T-helper 2 cell treated with Interferon-gamma antibody and Interleukin-4, amounts not matched to agents 100 ng/mL and 5 ng/mL, for 36 hours (primary cell): Measurements from ENCODE around the gene NELFB. TPM values are rescaled to one million over a fixed set of nuclear protein-coding genes. Genes with fewer than 3 reads are reported as not detected.

Source experiments
- intact Hi-C: fragments of 100-400 bp; cut with micrococcal nuclease; formaldehyde crosslinking; loops from one replicate; pipeline ENCODE4 v1.15.1; 2023
- total RNA-seq: library from RNA; stranded (reverse); gene quantifications from 2 replicates; pipeline ENCODE4 v1.2.3, GENCODE V29; 2022

The NELFB gene
- total RNA-seq, 1 donor from 2014 or later, result 67.2 TPM

DNA sequence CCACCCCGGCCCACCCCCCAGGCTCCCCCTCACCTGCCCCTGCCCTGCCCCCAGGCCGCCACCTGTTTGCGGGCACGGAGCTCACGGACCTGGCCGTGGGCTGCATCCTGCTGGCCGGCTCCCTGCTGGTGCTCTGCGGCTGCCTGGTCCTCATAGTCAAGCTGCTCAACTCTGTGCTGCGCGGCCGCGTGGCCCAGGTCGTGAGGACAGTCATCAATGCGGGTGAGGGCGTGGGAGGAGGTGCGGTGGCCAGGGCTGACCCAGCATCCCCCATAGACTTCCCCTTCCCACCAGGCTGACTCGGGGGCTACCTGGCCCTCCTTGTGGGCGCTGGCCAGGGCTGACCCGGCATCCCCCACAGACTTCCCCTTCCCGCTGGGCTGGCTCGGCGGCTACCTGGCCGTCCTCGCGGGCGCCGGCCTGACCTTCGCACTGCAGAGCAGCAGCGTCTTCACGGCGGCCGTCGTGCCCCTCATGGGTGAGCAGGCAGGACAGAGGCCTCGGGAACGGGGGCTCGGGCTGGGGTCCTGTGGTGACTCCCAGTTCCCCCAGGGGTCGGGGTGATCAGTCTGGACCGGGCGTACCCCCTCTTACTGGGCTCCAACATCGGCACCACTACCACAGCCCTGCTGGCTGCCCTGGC lies 21.0 kb upstream of the NELFB start:
- intact Hi-C loops, result no loop called here

DNA sequence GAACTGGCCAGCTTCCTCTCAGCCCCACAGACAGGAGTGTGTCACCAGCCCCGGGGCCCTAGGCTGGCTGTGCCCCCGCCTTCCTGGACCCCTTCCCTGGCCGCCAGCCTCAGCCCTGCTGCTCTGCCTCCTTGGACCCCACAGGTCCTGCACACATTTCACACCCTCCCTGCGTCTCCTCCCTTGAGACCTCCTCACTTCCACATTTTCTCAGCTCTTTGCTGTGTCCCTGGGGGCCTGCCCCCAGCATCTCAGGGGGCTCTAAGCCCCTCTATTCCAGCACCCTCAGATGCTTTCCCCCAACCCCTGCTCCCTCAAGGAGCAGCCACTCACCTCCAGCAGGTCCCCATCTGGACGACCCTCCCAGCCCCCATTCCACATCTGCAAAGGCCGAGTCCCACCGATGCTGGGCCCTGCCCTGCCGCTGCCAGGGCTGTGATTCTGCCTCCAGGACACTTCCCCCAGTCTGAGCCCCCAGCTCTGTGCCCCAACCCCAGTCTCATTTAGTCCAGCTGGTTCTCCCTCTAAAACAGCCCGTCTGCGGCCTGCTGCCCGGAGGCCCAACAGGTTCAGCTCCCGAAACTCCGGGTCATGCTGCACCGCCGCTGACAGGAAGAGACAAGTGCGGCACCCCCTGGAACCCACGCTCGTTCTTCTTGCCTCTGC lies 20.2 kb upstream of the NELFB start:
- intact Hi-C loops, result no loop called here

DNA sequence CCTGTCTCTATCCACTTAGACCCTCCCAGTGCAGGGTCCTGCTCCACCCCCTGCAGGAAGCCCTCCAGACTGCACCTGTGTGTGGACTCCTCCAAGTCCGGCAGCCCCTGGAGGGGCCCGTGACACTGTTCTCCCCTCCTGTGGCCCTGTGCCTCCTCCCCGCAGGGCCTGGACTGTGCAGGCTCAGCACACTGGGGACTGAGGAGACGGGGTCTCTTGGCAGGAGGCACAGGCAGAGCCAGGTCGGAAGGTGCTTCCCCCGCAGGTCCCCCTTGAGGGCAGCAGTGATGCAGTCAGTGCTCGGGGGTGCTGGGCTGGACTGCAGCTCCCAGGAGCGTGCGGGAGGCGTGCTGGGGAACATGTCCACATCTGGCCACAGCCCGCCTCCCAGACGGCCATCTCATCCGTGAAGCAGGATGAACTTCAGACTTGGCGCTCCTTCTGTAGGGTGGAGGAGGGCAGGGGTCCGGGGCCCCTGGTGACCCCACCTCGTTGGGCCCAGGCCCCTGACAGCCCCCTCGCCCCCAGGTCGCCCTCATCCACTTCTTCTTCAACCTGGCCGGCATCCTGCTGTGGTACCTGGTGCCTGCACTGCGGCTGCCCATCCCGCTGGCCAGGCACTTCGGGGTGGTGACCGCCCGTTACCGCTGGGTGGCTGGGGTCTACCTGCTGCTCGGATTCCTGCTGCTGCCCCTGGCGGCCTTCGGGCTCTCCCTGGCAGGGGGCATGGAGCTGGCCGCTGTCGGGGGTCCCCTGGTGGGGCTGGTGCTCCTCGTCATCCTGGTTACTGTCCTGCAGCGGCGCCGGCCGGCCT lies 19.5 kb upstream of the NELFB start:
- intact Hi-C loops, result loop anchor here (1.0 kb wide), 1 partner anchor 117 kb away; no protein-coding TSS in a partner anchor

DNA sequence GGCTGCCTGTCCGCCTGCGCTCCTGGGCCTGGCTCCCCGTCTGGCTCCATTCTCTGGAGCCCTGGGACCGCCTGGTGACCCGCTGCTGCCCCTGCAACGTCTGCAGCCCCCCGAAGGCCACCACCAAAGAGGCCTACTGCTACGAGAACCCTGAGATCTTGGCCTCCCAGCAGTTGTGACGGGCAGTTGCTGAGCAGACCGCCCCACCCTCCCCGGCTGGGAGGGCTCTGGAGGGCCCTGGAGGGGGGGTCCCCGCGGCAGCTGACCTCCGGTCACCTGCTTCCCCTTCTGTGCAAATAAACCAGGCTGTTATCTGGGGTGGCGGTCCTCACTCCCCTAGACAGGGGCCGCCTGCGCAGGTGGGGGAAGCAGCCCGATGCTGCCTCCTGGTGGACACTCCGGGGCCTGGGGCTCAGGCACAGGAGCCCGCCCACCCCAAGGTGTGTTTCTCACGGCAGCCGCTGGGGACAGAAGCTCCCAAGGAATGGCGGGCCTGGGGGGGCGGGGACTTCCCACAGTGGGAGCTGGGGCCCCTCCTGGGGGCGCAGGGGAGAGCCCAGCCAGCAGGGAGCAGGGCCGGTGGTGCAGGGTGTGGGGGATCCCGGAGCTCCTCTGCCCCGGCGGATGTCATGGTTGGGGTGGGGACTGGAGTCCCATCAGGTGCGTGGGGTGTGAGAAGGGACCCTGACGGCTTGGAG lies 18.7 kb upstream of the NELFB start:
- intact Hi-C loops, result loop anchor here (1.0 kb wide), 1 partner anchor 118 kb away; no protein-coding TSS in a partner anchor

DNA sequence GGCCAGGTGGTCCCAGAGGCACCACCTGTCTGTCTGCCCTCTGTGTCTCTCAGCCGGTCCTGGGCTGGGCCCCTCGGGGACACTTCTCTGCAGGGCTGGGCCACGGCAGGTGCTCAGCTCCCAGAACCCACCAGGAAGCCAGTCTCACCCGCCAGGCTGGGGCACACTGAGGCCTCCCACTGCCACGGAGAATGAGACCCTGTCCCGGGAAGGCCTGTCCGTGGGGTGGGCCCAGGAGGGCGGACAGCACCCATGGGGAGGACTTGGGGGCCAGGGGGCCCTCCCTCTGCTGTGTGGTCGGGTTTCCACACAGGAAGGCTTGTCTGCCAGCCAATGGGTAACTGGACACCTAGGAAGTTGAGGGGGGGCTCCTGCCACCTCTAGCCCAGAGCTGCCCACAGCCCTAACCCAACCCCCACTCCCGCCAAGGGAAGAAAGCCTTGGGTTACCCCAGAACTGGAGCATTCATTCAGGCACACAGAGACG lies 18.1 kb upstream of the NELFB start:
- intact Hi-C loops, result loop anchor here (1.0 kb wide), 1 partner anchor 119 kb away; no protein-coding TSS in a partner anchor

DNA sequence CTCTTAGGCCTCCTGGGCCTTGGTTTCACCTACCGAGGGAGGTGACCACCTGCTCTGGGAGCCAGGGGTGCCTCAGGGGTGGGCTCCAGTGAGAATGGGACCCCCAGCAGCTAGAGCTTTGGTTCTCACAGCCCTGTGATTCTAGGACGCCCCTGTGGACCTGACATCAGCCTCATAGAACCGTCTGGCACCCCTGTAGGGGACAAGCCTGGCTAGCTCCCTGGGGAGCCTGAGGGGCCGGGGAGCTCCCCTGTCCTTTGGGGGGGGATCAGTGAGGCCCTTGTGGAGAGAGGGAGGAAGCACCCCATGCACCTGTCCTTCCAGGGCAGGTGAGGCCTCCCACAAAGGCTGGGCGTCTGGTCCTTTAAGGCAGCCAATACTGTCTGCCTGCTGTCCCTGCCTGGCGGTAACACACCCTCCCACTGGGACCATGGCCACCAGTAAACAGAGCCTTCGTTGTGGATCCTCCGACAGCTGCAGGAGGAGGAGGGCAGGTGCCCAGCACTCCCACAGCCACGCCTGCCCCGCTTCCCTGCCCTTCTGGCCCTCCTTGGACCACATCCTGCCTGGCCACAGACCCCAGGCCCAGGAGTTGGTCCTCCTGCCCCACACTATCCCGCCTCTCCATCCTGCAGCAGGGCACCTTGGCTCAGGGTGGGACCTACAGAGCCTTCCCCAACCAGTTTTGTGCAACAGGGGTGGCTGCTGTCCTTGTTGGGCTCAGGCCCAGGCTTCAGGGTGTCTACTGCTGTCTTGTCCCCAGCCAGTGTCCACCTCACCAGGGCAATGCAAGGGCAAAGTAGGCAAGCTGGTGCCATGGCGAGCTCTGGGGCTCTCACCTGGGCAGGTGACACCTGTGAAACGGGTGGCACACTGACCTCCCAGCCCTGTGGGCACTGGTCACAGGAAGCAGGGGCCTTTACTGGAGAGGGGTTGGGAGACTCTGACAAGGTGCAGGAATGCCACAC lies 17.1 kb upstream of the NELFB start:
- intact Hi-C loops, result no loop called here

DNA sequence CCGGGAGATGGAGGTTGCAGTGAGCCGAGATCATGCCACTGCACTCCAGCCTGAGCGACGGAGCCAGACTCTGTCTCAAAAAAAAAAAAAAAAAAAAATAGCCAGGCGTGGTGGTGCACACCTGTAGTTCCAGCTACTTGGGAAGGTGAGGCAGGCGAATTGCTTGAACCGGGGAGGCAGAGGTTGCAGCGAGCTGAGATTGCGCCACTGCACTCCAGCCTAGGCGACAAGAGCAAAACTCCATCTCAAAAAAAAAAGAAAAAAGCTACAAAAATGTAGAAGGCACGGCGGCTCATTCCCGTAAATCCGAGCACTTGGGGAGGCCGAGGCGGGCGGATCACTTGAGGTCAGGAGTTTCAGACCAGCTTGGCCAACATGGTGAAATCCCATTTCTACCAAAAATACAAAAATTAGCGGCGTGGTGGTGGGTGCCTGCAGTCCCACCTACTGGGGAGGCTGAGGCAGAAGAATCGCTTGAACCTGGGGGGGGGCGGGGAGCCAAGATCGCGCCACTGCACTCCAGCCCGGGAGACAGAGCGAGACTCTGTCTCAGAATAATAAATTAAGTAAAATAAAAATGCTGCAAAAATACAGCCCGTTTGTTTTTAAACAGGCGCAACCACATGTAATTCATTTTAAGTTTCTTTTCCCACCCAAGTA lies 15.5 kb upstream of the NELFB start:
- intact Hi-C loops, result loop anchor here (2.0 to 5.0 kb wide), 3 partner anchors 32 to 447 kb away; partner anchors contain the start of genes ANAPC2, NDOR1, SSNA1 and TMEM141

DNA sequence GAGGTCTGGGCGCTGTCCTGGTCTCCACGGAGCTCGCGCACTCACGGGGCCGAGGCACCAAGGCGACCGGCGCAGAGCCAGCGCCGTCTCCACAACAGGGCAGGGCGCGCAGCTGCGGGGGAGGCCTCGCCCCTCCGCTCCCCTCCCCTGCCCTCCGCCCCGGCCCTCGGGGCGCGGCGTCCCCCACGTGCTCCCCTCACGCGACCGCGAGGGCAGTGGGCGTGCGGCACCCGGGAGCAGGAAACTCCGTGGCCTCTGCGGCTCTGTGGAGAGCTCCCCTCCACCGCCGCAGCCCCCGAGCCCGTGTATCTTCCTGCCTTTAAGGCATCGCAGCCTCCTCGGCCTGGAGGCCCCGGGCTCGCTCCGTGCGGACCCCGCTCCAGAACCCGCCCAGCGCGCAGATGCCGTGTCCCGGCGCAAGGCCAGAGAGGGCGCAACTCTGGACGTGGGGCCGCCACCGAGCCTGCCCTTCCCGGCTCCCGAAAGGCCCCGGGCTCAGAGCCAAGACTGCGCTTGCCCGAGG lies 14.7 kb upstream of the NELFB start:
- intact Hi-C loops, result loop anchor here (2.0 to 5.0 kb wide), 3 partner anchors 33 to 448 kb away; partner anchors contain the start of genes ANAPC2, NDOR1, SSNA1 and TMEM141

DNA sequence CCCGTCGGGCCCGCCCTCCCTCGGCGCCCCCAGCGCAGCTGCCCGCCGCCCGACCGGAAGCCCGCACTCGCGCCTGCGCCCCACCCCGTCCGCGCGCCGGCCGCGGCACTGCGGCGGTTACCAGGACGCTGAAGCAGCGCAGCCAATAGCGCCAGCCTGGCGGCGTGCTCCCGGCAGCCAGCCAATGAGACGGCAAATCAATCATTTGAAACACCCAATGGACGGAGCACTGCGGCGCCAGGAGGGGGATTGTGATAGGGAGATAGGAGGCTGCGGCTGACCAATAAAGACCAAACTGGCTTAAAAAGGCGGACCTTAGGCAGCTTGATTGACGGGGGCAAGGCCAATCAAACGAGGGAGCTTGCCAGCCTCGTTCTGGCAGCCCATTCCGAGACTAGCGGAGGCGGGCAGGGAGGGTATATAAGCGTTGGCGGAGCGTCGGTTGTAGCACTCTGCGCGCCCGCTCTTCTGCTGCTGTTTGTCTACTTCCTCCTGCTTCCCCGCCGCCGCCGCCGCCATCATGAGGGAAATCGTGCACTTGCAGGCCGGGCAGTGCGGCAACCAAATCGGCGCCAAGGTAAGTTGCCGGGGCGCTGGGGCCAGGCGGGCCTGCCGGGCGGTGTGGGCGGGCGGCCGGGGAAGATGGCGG lies 14.2 kb upstream of the NELFB start, which contains the start of gene TUBB4B:
TSS of gene TUBB4B (plus strand) at position 447 of the 649 bp plus-strand sequence. CDS start at position 521, 74 bp downstream.
- intact Hi-C loops, result loop anchor here (1.0 to 5.0 kb wide), 6 partner anchors 14 to 449 kb away; partner anchors contain the start of genes ANAPC2, MAN1B1, NDOR1 and NELFB

DNA sequence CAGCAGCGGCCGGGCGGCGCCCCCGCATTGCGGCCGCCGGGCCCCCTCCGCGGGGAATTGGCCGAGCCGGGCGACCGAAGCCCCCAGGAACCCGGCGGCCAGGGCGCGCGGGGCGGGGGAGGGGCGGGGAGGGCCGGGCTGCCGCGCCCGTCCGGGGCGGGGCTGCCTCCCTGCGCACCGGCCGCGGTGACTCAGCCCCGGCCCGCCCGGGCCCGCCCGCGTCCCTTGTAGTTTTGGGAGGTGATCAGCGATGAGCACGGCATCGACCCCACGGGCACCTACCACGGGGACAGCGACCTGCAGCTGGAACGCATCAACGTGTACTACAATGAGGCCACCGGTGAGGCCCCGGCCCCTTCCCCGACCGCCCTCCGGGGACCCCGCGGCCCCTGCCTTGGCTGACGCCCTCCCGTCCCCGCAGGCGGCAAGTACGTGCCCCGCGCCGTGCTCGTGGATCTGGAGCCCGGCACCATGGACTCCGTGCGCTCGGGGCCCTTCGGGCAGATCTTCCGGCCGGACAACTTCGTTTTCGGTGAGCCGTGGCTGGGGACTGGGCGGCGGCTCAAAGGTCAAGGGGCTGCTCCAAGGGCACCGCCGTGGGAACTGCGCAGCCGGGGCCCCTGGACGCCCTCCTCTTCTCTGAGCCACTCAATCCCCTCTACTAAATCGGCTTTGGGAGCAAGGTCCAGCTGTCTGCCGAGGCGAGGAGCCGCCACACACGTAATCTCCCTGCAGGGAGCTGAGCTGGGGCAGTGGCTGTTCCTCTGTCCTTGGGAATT lies 13.4 kb upstream of the NELFB start:
- intact Hi-C loops, result loop anchor here (1.0 to 5.0 kb wide), 6 partner anchors 14 to 449 kb away; partner anchors contain the start of genes ANAPC2, MAN1B1, NDOR1 and NELFB

DNA sequence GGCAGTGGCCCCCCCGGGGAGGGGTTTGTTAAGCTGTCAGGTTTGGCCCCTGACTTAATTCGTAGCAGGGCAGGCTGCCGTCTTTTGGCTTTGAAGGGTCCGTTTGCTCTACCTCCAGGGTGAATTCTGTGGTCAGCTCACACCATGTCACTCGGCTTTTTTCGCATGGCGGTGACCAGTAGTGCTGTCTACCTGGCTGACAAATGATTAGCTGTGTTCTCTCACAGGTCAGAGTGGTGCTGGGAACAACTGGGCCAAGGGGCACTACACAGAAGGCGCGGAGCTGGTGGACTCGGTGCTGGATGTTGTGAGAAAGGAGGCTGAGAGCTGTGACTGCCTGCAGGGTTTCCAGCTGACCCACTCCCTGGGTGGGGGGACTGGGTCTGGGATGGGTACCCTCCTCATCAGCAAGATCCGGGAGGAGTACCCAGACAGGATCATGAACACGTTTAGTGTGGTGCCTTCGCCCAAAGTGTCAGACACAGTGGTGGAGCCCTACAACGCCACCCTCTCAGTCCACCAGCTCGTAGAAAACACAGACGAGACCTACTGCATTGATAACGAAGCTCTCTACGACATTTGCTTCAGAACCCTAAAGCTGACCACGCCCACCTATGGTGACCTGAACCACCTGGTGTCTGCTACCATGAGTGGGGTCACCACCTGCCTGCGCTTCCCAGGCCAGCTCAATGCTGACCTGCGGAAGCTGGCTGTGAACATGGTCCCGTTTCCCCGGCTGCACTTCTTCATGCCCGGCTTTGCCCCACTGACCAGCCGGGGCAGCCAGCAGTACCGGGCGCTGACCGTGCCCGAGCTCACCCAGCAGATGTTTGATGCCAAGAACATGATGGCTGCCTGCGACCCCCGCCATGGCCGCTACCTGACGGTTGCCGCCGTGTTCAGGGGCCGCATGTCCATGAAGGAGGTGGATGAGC lies 12.6 kb upstream of the NELFB start:
- intact Hi-C loops, result loop anchor here (5.0 kb wide), 2 partner anchors 35 to 450 kb away; partner anchors contain the start of genes NDOR1, TMEM141 and TMEM203

DNA sequence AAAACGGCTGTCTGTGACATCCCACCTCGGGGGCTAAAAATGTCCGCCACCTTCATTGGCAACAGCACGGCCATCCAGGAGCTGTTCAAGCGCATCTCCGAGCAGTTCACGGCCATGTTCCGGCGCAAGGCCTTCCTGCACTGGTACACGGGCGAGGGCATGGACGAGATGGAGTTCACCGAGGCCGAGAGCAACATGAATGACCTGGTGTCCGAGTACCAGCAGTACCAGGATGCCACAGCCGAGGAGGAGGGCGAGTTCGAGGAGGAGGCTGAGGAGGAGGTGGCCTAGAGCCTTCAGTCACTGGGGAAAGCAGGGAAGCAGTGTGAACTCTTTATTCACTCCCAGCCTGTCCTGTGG lies 11.9 kb upstream of the NELFB start:
- intact Hi-C loops, result loop anchor here (5.0 kb wide), 2 partner anchors 36 to 451 kb away; partner anchors contain the start of genes NDOR1, TMEM141 and TMEM203

DNA sequence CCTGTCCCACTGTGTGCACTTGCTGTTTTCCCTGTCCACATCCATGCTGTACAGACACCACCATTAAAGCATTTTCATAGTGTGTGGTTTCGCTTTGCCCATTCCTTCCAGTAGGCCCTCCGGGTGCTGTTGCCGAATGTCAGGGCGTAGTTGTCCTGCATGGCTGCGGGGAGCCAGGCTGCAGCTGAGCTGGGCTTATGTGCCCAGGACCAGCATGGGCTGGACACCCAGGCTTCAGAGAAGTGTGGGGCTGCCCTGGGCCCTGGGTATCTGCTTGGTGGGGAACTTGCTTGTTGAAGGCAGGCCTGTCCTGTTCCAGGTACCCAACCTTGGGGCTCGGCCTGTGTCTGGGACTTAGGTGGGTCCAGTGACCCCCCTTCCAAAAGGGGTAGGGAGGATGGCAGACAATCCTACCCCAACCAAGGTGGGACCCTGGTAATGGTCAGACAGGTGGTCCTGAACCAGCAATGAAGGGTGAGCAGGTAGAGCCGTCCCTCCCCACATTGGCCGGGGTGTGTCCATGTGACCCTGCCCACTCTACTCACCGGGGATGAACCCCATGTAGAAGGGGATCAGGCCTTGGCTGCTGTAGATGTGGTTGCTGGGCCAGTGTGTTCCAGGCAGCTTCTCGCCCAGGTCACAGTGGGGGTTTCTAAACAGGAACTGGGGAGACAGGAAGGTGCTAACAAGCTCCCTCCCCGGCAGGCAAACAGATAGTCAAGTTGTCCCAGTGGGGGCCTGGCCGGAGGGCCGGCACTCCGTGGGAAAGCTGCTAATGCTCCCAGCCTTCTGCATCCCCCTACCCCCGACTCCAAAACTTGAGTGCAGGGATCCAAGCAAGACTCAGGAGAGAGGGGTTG lies 11.3 kb upstream of the NELFB start:
- intact Hi-C loops, result loop anchor here (5.0 kb wide), 2 partner anchors 37 to 452 kb away; partner anchors contain the start of genes NDOR1, TMEM141 and TMEM203

DNA sequence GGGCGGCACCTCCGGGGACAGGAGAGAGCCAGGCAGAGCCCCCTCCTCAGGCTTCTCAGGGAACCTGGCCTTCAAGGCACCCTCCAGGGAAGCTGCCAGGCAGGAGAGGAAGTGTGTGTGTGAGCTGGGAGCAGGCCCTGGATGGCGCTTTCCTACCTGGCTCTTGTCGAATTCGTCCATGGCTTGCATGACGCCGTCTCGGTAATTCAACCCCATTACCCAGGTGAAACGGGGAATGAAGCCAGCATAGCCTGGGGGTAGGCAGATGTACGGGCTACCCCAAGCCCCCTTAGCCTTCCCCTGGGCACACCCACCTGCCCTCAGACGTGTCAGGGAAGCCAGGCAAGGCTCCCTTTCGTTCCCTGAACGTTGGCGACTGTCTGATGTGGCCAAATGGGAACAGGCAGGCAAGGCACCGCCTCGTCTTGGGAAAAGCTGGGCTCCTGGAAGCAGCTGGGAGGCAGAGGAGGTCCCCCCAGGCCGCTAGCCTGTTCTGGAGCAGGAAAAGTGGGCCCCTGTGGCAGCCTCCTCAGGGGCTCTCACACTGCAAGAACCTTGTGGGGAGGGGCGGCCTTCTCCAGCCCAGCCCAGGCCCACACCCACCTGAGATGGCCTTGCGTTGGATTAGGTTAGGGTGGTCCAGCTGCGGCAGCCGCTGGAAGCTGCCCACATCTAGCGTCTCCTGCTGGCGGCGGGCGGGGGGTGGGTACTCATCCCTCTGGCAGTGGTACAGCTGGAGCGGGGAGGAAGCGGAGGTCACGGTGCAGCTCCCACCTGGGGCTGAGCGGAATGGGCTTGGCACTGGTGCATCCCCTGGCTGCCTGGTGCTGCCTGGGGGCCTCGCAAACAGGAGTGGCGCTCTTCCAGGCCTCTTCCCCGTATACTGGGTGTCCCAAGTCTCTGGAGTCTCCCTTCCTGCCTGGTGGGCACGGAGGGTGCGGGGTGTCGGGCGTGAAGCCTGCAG lies 10.4 kb upstream of the NELFB start:
- intact Hi-C loops, result loop anchor here (5.0 kb wide), 2 partner anchors 37 to 452 kb away; partner anchors contain the start of genes NDOR1, TMEM141 and TMEM203
